K562 (cell line): Measurements from ENCODE around the gene SDCCAG8. TPM values are rescaled to one million over a fixed set of nuclear protein-coding genes. Genes with fewer than 3 reads are reported as not detected.

Source experiments
- ARID3B ChIP-seq: fragments of 250-450 bp; sonication (Bioruptor Pico); IDR thresholded peaks from 2 replicates; pipeline ENCODE4 v1.4.0; 2020; ENCODE audit warnings: borderline replicate concordance
- KAT8 ChIP-seq: fragments of 450-650 bp; IDR thresholded peaks from 2 replicates; pipeline ENCODE4 v1.6.1; 2016; ENCODE audit warnings: low read depth, mild to moderate bottlenecking
- SRF ChIP-seq, 2 experiments: fragments of 250-450, 450-650 bp in 1 of 2; sonication (Bioruptor Pico) in 1 of 2; sonication (generic) in 1 of 2; formaldehyde crosslinking; IDR thresholded peaks; 2 replicates each; pipeline versions ENCODE4 v1.5.0 to v1.5.1; 2020 to 2022; ENCODE audit warnings: mild to moderate bottlenecking in 1 of 2, missing genetic modification reagents in 1 of 2
- ZNF609 ChIP-seq: sonication (generic); formaldehyde crosslinking; IDR thresholded peaks from 2 replicates; pipeline ENCODE4 v1.8.1; 2023; ENCODE audit warnings: missing genetic modification reagents, mild to moderate bottlenecking, borderline replicate concordance
- polyA plus RNA-seq, 8 experiments: library from polyadenylated mRNA; depleted of rRNA in 4 of 8; stranded (reverse) in 5 of 8; unstranded in 3 of 8; fragments of >200 nt; fragmentation: Nextera tagmentation in 2 of 8; fragmentation: Illumina TruSeq in 1 of 8; extraction: Ambion mirVana in 2 of 8; extraction: Trizol in 1 of 8; gene quantifications; 2 replicates each; pipeline versions ENCODE4 v1.2.1 to v1.2.3, GENCODE V29; 2011 to 2014; ENCODE audit warnings: inconsistent platforms in 1 of 8, missing spikeins in 1 of 8
- total RNA-seq, 7 experiments: library from RNA; depleted of rRNA in 6 of 7; stranded (reverse); fragments of >200 nt in 6 of 7; fragmentation: Illumina TruSeq in 2 of 7; extraction: Trizol in 2 of 7; gene quantifications; 2 replicates each; pipeline versions ENCODE4 v1.2.1 to v1.2.3, GENCODE V29; 2011 to 2021; ENCODE audit warnings: low replicate concordance in 1 of 7

SDCCAG8 gene
- total and polyA plus RNA-seq, 9 of the 15 experiments (the other 6 are each of a cell fraction or from before 2014, with no cell fraction given), result 17.9 to 36.7 (median 25.4) TPM

GRCh38 chr1:243315893-243316292 is 60.1 kb downstream of the SDCCAG8 start (continued):
- TF ChIP-seq ZNF609 (CRISPR knock-in tag) (no peak), ARID3B (CRISPR knock-in tag) (no peak), KAT8 (no peak), SRF (CRISPR knock-in tag; IDR thresholded peaks at IDR 0.05) (no peak)
- TF ChIP-seq, all 486 proteins: peak for 0
